Esophagus muscularis mucosa (tissue), 4 donors: Measurements from ENCODE around the gene A1BG.

Source experiments
- EP300 ChIP-seq: sonication (generic); formaldehyde crosslinking; IDR thresholded peaks from one replicate; pipeline ENCODE4 v1.6.1; 2017; ENCODE audit warnings: antibody characterized with exemption
- POLR2A ChIP-seq: fragments of 450-650 bp; IDR thresholded peaks from one replicate; pipeline ENCODE4 v1.6.1; 2017; ENCODE audit warnings: antibody characterized with exemption, moderate library complexity, mild to moderate bottlenecking, low read depth
- POLR2AphosphoS5 ChIP-seq, 2 donors: sonication (generic); formaldehyde crosslinking; IDR thresholded peaks; one replicate each; pipeline ENCODE4 v1.6.1; 2017; ENCODE audit warnings: antibody characterized with exemption in 2 of 2
- TF ChIP-seq, protein P1 (sequence below), 3 experiments: fragments of 200-600 bp in 2 of 3; fragments of 450-650 bp in 1 of 3; sonication (generic) in 2 of 3; IDR thresholded peaks; one replicate each; pipeline ENCODE4 v1.5.1; 2017 to 2019; ENCODE audit warnings: antibody characterized with exemption in 3 of 3, mild to moderate bottlenecking in 2 of 3, moderate library complexity in 1 of 3

DNA sequence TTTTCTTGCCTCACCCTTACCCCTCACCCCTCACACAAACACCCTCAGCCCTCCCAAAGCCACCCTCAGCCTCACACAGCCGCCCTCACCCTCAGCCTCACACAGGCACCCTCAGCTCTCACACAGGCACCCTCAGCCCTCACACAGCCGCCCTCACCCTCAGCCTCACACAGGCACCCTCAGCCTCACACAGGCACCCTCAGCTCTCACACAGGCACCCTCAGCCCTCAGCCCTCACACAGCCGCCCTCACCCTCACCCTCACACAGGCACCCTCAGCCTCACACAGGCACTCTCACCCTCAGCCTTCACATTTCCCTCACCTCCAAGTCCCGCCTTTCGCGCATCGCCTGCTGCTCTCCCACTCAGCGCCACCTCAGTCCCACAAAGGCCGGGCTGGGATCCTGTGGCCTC, 26.8 kb downstream of the A1BG start:
- TF ChIP-seq, protein P1, sequence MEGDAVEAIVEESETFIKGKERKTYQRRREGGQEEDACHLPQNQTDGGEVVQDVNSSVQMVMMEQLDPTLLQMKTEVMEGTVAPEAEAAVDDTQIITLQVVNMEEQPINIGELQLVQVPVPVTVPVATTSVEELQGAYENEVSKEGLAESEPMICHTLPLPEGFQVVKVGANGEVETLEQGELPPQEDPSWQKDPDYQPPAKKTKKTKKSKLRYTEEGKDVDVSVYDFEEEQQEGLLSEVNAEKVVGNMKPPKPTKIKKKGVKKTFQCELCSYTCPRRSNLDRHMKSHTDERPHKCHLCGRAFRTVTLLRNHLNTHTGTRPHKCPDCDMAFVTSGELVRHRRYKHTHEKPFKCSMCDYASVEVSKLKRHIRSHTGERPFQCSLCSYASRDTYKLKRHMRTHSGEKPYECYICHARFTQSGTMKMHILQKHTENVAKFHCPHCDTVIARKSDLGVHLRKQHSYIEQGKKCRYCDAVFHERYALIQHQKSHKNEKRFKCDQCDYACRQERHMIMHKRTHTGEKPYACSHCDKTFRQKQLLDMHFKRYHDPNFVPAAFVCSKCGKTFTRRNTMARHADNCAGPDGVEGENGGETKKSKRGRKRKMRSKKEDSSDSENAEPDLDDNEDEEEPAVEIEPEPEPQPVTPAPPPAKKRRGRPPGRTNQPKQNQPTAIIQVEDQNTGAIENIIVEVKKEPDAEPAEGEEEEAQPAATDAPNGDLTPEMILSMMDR (IDR thresholded peaks at IDR 0.05) = no peak
- TF ChIP-seq EP300 = no peak
- no peak for TF ChIP-seq POLR2A
- no peak for TF ChIP-seq POLR2AphosphoS5 (IDR thresholded peaks at IDR 0.05)
